GM12872 (cell line): ENCODE results near the gene CDKN1B.
A peak's percentile ranks its signal among the peaks of the same experiment; 100 is the strongest.

ENCODE experiments used
- CTCF ChIP-seq: IDR thresholded peaks from 3 replicates; pipeline ENCODE4 v1.5.1; 2011; ENCODE audit warnings: low read depth, mild to moderate bottlenecking, low read length, moderate library complexity; ENCODE audit not compliant: insufficient read depth

The CDKN1B gene

GRCh38 chr12:12704593-12705230, 12.5 kb upstream of the CDKN1B start:
- peak; percentile 89 for TF ChIP-seq CTCF

DNA sequence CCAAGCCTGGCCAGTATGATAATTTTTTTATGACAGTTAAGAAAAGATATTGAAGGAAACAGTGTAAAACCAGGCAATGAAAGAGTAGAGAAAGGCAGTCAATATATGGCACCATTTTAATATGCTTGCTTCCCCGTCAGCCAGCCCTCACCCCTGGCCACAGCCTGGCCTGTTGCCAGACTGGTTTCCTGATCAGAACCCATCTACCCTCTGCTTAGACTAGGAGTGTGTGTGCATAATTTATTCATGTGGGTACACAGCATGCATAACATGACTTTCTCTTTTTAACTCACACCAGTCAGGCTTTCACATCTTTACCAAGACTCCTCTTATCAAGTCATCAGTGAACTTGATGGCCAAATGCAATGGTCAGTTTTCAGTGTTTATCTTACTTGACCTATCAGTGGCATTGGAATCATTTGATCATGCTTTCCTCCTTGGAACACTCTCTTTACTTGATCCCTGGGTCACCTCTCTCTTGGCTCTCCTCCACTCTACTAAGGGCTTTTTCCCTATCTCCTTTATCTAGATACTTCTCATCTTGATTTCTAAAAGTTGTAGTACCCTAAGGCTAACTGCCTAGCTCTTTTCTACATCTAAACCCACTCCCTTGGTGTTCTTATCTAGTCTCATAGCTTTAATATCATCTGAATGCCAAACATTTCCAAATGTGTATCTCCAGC, 11.2 kb upstream of the CDKN1B start:
- no peak for TF ChIP-seq CTCF

GRCh38 chr12:12713932-12714275, 3.3 kb upstream of the CDKN1B start:
- TF ChIP-seq CTCF: no peak

- peak; percentile 24; the same call in 1 of the 3 replicates for TF ChIP-seq CTCF
These were observed 2.7 kb upstream of the CDKN1B start for GRCh38 chr12:12714276-12715021.

GRCh38 chr12:12715128-12715458, 2.1 kb upstream of the CDKN1B start:
- TF ChIP-seq CTCF: no peak

GRCh38 chr12:12715459-12716150, 1.6 kb upstream of the CDKN1B start:
- TF ChIP-seq CTCF: no peak

GRCh38 chr12:12716151-12716792, 896 bp upstream of the CDKN1B start:
- TF ChIP-seq CTCF: no peak
